ENCODE measurements around the gene DCC.

DNA sequence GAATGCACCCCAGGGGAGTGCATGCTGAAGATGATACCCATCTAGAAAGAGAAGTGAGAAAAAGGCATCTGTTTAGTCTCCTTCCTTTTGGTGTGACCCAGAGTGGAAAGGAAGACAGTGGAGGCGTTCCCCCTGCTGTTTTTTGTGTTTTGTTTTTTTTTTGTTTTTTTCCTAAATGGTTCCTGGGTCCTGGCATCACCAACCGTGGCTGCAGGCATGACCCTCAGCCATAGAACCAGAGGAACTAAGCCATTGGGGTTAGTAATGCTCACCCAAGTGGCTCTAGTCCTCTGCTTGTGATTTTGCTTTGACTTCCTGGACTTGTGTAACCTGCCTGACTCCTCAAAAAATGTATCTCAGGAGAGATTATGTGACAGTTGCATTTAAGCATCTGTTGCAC, 451.3 kb downstream of the DCC start:
- TF ChIP-seq, protein P1, sequence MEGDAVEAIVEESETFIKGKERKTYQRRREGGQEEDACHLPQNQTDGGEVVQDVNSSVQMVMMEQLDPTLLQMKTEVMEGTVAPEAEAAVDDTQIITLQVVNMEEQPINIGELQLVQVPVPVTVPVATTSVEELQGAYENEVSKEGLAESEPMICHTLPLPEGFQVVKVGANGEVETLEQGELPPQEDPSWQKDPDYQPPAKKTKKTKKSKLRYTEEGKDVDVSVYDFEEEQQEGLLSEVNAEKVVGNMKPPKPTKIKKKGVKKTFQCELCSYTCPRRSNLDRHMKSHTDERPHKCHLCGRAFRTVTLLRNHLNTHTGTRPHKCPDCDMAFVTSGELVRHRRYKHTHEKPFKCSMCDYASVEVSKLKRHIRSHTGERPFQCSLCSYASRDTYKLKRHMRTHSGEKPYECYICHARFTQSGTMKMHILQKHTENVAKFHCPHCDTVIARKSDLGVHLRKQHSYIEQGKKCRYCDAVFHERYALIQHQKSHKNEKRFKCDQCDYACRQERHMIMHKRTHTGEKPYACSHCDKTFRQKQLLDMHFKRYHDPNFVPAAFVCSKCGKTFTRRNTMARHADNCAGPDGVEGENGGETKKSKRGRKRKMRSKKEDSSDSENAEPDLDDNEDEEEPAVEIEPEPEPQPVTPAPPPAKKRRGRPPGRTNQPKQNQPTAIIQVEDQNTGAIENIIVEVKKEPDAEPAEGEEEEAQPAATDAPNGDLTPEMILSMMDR (IDR thresholded peaks at IDR 0.05): no peak
- TF ChIP-seq MXI1 (IDR thresholded peaks at IDR 0.05; ENCODE audit: low read depth, low read length) (no peak), FOXM1 (IDR thresholded peaks at IDR 0.05; ENCODE audit: low read depth) (no peak), POLR2AphosphoS5 (IDR thresholded peaks at IDR 0.05; ENCODE audit: low read depth, low read length) (no peak), SMC3 (IDR thresholded peaks at IDR 0.05; ENCODE audit: low read depth, low read length) (no peak)
- TF ChIP-seq, protein P2, sequence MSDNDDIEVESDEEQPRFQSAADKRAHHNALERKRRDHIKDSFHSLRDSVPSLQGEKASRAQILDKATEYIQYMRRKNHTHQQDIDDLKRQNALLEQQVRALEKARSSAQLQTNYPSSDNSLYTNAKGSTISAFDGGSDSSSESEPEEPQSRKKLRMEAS (IDR thresholded peaks at IDR 0.05; ENCODE audit: low read depth): no peak
